ELR (cell line): ENCODE data around the gene ZNF611.
"Not testable (repeated sequence)": the region's sequence is repeated elsewhere in the genome, so short reads cannot be mapped to it uniquely, and the experiment has no call there.

Source experiments
- DNase-seq: peaks from one replicate; pipeline ENCODE4 v3.0.0-alpha.2; 2015; ENCODE audit warnings: low read depth

Gene ZNF611

GRCh38 chr19:52716522-52716921, 18.3 kb downstream of the ZNF611 start:
- peak; percentile 22 for DNase-seq

GRCh38 chr19:52715902-52716301, 18.9 kb downstream of the ZNF611 start:
- peak; percentile 96 for DNase-seq

- DNase-seq = not testable (repeated sequence)
These were observed 19.5 kb downstream of the ZNF611 start for GRCh38 chr19:52715330-52715729.

GRCh38 chr19:52713051-52713450, 21.8 kb downstream of the ZNF611 start:
- DNase-seq = not testable (repeated sequence)

- not testable (repeated sequence) for DNase-seq
These were observed 23.2 kb downstream of the ZNF611 start for GRCh38 chr19:52711661-52712060.

GRCh38 chr19:52710538-52710937, 24.3 kb downstream of the ZNF611 start:
- DNase-seq = no peak

- not testable (repeated sequence) for DNase-seq
These were observed 29.2 kb downstream of the ZNF611 start for GRCh38 chr19:52705615-52706014.

GRCh38 chr19:52703917-52704316, 30.9 kb downstream of the ZNF611 start:
- no peak for DNase-seq

- DNase-seq = no peak
These were observed 34.2 kb downstream of the ZNF611 start for GRCh38 chr19:52700673-52701072.

- peak; percentile 15 for DNase-seq
These were observed 35.3 kb downstream of the ZNF611 start for GRCh38 chr19:52699555-52699954.

- peak; percentile 12 for DNase-seq
These were observed 38.8 kb downstream of the ZNF611 start for GRCh38 chr19:52695996-52696395.

GRCh38 chr19:52694921-52695320, 39.9 kb downstream of the ZNF611 start:
- DNase-seq = no peak

- DNase-seq = not testable (repeated sequence)
These were observed 40.6 kb downstream of the ZNF611 start for GRCh38 chr19:52694281-52694680.

- DNase-seq = no peak
These were observed 42.3 kb downstream of the ZNF611 start for GRCh38 chr19:52692431-52693008.

- no peak for DNase-seq
These were observed 43.1 kb downstream of the ZNF611 start for GRCh38 chr19:52691737-52692136.

- no peak for DNase-seq
These were observed 43.6 kb downstream of the ZNF611 start for GRCh38 chr19:52691215-52691610.

GRCh38 chr19:52690369-52691214, 44.3 kb downstream of the ZNF611 start:
- DNase-seq = peak; percentile 97

- DNase-seq = peak; percentile 33
These were observed 44.9 kb downstream of the ZNF611 start for GRCh38 chr19:52689843-52690368.

- peak; percentile 9 for DNase-seq
These were observed 45.7 kb downstream of the ZNF611 start for GRCh38 chr19:52688925-52689796.

GRCh38 chr19:52688335-52688734, 46.5 kb downstream of the ZNF611 start:
- DNase-seq = no peak

GRCh38 chr19:52687684-52688083, 47.2 kb downstream of the ZNF611 start:
- no peak for DNase-seq

GRCh38 chr19:52685811-52686210, 49.0 kb downstream of the ZNF611 start:
- no peak for DNase-seq
